Ecto neural progenitor cell (in vitro differentiated cells): ENCODE data around the gene PRKCD.

Experiments used
- DNase-seq: peaks from one replicate; pipeline ENCODE4 v3.0.0-alpha.2; 2018; ENCODE audit warnings: low spot score

The PRKCD gene

GRCh38 chr3:53190659-53191058, 29.6 kb downstream of the PRKCD start:
- DNase-seq: no peak

- DNase-seq: no peak
Observed at GRCh38 chr3:53191836-53192480, 30.9 kb downstream of the PRKCD start.

DNA sequence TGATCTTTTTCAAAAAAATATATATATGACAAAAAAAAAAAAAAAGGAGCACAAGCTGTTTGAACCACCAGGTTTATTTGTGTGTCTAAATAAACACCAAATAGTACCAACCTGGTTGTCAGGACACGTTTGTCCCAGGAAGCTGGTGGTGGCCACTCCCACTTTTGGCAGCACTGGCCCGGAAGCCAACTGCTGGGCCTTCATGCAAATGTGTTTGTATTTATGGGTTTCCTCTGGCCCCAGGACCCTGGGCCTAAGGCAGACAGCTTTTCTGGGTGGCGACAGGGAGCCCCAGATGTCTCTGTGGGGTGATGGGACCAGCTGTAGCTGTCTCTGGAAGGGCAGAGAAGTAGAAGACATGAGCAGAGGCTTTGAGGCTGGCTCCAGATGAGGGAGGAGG, 31.6 kb downstream of the PRKCD start:
- DNase-seq: no peak

GRCh38 chr3:53193466-53194209, 32.6 kb downstream of the PRKCD start:
- peak; percentile 54 for DNase-seq

DNA sequence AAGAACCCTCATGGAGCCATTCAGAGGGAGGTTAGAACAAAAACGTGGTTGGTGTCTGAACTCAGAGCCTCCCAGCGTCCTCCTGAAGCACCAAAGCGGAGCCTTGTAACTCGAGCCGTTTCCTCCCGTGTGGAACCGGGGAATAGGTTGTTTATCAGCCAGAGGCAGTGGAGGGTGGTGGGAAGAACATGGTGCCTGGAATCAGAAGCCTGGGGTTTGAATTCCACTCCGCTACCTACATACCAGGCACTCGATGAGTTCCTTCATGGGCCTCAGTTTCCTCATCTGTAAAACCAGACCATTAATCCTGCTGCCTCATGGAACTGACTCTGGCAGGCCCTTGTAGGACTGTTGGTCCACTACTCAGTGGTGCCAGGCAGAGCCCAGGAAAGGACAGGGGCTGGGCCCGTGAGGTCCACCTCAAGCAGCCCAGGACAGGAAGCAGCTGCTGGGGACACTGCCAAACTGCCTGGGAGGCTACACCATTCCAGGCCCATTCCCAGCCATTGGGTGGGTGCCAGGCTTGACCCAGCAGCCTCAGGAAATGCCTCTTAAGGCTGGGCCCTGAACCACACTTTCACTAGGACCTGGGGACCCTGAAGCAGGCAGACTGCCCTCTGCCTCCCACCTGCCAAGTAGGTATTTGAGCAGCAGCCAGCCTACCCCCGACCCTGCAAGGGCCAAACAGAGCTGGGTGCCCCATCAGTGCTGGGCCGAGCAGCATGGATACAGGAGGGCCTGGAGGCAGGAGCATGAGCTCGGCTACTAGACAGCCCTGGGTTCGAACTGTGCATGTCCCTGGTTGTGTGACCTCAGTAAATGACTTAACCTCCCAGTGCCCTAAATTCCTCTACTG, 33.4 kb downstream of the PRKCD start:
- peak; percentile 59 for DNase-seq

DNA sequence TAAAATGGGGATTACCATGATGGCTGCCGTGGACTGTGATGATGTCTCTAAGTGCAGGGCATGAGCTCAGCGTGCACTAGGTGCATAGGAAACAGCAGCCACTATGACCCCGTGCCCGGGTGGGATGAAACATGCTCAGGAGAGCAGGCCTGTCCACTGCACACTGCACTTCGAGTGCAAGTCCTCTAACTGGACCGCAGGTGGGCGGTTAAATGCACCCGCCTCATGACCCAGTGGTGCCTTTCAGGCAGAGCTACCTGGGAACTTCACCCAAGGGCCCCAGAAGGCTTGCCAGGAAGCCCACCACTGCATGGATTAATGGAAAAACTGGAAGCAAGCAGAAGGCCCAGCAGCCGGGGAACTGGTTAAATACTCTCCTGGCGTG, 34.0 kb downstream of the PRKCD start:
- DNase-seq: no peak

DNA sequence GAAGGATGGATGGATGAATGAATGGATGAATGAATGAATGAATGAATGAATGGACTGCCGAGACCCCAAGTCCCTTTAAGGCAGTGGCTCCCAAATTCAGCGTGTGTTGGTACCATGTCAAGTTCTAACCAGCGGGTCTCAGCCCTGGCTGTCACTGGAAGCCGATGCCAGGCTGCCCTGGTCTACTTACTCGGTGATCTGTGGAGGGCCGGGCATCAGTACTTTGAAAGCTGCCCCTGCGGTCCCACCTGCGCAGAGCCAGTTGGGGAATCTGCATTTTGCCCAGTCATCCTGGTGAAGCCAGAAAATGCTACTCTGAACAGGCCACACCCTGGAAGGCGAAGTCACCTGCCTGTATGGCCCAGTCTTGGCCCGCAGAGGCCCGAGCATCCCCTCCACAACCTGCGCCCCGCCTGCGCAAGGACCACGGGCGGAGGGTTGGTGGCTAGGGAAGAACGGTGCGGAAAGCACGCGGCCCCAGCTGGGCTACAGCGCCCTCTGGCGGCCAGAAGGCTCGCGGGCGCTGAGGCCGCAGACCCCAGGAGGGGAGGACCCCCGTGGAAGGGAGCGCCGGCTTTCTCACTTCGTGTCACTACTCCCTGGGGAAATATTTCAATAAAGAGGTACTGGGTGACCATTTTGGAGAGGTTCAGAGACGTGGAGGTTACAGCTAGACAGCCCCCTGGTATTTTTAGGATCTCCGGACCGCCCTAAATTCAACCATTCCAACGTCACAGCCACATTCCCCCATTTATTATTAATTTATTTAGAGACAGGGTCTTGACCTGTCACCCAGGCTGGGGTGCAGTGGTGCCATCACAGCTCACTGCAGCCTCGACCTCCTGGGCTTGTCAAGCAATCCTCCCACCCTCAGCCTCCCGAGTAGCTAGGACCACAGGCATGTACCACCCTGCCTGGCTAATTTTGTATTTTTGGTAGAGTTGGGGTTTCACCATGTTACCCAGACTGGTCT, 34.9 kb downstream of the PRKCD start:
- DNase-seq: peak; percentile 82

DNA sequence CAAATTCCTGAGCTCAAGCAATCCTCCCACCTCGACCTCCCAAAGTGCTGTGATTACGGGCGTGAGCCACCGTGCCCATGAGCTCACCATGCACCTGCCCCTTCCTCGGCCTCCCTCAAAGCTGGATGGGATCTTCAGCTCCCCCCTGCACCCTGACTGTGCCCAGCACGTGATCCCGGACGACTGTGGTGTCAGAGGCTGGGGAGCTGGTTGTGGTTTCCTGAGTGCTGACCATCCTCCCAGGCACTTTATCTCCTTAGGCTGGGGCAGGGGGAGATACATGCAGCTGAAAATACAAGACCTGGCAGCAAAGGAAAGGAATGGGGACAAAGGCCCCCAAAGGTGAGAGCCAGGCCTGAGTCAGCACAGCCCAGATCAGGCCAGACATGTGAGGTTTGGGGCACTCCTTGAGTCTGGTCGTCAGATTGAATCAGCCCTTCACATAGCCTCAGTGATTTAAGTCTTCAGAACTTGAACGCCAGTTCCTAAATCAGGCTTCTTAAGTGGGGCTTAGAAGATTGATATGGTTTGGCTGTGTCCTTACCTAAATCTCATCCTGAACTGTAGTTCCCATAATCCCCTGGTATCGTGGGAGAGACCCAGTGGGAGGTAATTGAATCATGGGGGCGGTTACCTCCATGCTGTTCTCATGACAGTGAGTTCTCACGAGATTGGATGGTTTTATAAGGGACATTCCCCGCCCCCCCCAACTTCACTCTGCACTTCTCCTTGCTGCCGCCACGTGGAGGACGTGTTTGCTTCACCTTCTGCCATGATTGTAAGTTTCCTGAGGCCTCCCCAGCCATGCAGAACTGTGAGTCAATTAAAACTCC, 35.8 kb downstream of the PRKCD start:
- no peak for DNase-seq

- DNase-seq: no peak
Observed at GRCh38 chr3:53198256-53198977, 37.4 kb downstream of the PRKCD start.

- no peak for DNase-seq
Observed at GRCh38 chr3:53198996-53199395, 38.0 kb downstream of the PRKCD start.

- DNase-seq: no peak
Observed at GRCh38 chr3:53199834-53200233, 38.8 kb downstream of the PRKCD start.

DNA sequence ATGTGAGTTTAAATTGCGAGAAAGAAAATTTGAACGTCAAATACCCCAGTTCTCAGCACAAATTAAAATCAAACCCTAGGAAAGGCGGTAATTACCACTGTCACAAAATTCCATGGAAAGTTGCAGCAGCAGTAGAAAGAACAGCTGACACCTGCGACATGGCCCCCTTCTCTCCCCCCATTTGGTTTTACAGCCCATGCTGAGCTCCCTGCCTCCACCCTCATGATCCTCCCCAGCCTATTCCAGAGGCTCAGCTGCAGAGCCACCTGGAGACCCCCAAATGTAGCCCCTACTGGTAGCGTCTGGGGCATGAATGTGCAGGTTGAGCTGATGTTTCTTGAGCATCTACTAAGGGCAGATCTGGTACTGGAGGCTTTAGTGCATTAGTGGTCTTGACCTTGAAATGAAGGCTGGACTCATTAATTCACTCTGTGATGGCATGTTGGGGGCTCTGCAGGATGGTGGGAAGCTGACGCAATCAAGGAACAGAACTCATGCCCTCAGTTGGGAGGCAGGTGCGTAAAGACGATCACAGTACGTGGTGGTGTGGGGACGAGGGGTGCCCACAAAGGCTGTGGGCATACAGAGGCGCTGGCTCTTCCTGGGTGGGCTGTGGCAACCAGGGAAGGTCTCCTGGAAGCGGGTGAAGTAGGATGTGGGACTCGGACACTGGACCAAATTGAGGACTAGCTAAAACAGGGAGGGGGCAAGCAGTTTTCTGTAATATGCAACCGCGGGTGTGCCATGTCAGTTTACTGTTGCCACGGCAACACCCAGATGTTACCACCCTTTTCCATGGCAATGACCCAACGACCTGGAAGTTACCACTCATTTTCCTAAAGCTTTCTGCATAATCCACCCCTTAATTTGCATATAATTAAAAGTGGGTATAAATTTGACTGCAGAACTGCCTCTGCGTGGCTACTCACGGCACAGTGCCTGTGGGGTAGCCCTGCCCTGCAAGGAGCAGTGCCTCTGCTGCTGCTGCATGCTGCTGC, 39.8 kb downstream of the PRKCD start:
- DNase-seq: no peak

- DNase-seq: no peak
Observed at GRCh38 chr3:53202331-53203015, 41.5 kb downstream of the PRKCD start.

DNA sequence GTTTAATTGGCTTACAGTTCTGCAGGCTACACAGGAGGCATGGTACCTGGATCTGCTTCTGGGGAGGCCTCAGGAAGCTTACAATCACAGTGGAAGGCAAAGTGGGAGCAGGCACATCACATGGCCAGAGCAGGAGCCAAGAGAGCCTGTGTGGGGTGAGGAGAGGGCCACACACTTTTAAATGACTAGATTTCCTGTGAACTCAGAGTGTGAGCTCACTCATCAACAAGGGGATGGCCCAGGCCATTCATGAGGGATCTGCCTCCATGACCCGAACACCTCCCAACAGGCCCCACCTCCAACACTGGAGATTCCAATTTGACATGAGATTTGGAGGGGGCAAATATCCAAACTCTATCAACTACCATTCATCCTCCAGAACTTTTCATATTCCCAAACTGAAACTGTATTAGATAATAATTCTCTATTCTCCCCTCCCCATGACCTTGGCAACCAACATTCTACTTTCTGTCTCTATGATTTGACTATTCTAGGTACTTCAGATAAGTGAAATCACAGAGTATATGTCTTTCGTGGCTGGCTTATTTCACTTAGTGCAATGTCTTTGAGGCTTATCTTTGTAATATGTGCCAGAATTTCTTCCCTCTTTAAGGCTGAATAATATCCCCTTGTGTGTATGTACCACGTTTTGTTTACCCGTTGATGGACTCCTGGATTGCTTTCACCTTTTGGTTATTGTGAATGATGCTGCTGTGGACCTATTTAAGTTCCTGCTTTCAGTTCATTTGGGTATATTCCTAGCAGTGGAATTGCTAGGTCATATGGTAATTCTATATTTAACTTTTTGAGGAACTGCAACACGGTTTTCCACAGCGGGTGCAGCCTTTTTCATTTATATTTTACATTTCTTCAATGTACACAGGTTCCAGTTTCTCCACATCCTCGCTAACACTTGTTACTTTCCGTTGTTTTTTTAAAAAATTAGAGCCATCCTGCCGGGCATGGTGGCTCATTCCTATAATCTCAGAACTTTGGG, 51.0 kb downstream of the PRKCD start:
- no peak for DNase-seq

DNA sequence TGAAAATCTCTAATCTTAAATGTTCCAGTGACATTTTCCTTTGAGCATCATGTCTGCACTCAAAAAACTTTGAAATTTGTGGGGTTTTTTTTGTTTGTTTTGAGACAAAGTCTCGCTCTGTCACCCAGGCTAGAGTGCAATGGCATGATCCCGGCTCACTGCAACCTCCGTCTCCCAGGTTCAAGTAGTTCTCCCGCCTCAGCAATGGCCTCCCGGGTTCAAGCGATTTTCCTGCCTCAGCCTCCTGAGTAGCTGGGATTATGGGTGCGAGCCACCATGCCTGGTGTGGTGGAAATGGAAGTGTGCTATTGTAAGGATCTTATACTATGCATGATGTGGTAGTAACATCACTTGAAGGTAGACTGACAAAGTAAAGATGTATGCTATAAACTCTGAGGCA, 52.3 kb downstream of the PRKCD start:
- DNase-seq: no peak

- DNase-seq: no peak
Observed at GRCh38 chr3:53215816-53216215, 54.8 kb downstream of the PRKCD start.

- no peak for DNase-seq
Observed at GRCh38 chr3:53216723-53217122, 55.7 kb downstream of the PRKCD start.
